Erythroblast (primary cell): ENCODE data around the gene DLG2.

ENCODE experiments used
- GATA1 ChIP-seq: IDR thresholded peaks from 2 replicates; pipeline ENCODE4 v1.6.1; 2011; ENCODE audit warnings: low read depth, mild to moderate bottlenecking, control low read depth, low read length, moderate library complexity
- POLR2A ChIP-seq: IDR thresholded peaks from 2 replicates; pipeline ENCODE4 v1.6.1; 2011; ENCODE audit warnings: mild to moderate bottlenecking, low read length

DNA sequence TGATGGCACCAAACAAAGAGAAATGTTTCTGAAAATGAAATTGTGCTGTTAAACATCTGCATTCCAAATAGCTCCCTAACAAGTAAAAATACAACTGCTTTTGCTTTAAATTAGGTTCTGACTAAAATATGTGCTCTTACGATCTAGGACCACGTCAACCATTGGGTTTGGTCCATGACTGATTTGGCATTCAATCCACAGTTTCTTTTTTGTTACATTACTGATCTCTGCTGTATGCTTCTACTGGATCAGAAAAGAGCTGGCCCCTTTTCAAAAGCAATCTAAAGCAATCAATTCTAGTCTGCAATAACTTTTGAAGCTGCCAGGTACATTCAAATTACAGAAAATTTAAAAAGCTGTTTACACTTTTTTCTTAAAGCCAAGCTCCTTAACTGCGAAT lies 1293.9 kb downstream of the DLG2 start:
- TF ChIP-seq POLR2A (no peak), GATA1 (no peak)
